Gastroesophageal sphincter (tissue), 3 donors: Measurements from ENCODE around the gene NUP153.

Experiments
- EP300 ChIP-seq: sonication (generic); formaldehyde crosslinking; IDR thresholded peaks from one replicate; pipeline ENCODE4 v1.6.1; 2017; ENCODE audit warnings: antibody characterized with exemption, mild to moderate bottlenecking
- POLR2A ChIP-seq, 2 donors: fragments of 450-650 bp; IDR thresholded peaks; one replicate each; pipeline ENCODE4 v1.6.1; 2017; ENCODE audit warnings: antibody characterized with exemption in 2 of 2, mild to moderate bottlenecking in 2 of 2, moderate library complexity in 1 of 2
- POLR2AphosphoS5 ChIP-seq: sonication (generic); formaldehyde crosslinking; IDR thresholded peaks from one replicate; pipeline ENCODE4 v1.6.1; 2017; ENCODE audit warnings: antibody characterized with exemption
- TF ChIP-seq, protein P1 (sequence below), 4 experiments: fragments of 200-600 bp in 2 of 4; fragments of 450-650 bp in 2 of 4; sonication (generic) in 1 of 4; IDR thresholded peaks; one replicate each; pipeline ENCODE4 v1.5.1; 2017 to 2019; ENCODE audit warnings: antibody characterized with exemption in 4 of 4, mild to moderate bottlenecking in 2 of 4, moderate library complexity in 2 of 4

DNA sequence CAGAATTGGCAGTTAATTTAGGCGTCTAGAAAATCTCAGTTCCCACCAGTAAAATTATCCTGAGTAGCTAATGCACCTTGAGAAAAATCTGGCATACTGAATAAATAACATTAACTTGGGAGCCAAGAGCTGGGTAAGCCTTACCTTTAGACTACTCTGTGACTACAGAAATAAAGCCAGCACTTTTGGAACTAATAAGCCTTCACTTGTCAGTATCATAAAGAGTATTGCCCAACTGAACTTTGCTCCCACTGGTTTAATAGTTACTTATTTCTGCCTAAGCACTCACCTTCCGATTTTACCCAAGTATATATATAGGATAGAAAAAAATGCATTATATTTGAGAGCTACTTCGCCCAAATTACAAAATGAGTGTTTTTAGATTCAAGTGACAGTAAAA lies 95.9 kb downstream of the NUP153 start:
- TF ChIP-seq, protein P1, sequence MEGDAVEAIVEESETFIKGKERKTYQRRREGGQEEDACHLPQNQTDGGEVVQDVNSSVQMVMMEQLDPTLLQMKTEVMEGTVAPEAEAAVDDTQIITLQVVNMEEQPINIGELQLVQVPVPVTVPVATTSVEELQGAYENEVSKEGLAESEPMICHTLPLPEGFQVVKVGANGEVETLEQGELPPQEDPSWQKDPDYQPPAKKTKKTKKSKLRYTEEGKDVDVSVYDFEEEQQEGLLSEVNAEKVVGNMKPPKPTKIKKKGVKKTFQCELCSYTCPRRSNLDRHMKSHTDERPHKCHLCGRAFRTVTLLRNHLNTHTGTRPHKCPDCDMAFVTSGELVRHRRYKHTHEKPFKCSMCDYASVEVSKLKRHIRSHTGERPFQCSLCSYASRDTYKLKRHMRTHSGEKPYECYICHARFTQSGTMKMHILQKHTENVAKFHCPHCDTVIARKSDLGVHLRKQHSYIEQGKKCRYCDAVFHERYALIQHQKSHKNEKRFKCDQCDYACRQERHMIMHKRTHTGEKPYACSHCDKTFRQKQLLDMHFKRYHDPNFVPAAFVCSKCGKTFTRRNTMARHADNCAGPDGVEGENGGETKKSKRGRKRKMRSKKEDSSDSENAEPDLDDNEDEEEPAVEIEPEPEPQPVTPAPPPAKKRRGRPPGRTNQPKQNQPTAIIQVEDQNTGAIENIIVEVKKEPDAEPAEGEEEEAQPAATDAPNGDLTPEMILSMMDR (IDR thresholded peaks at IDR 0.05), result no peak
- no peak for TF ChIP-seq POLR2A (IDR thresholded peaks at IDR 0.05)
- TF ChIP-seq EP300, result no peak
- TF ChIP-seq POLR2AphosphoS5, result no peak
